GM23338 (cell line): ENCODE results near the gene CGRRF1. TPM values are rescaled to one million over a fixed set of nuclear protein-coding genes. Genes with fewer than 3 reads are reported as not detected.

ENCODE experiments used
- ATAC-seq: fragments of 200-7000 bp; cut with Tn5 transposase; 3 replicates; pipeline ENCODE4 v1.9.1; 2020
- DNase-seq: peaks from one replicate; pipeline ENCODE4 v3.0.0-alpha.2; 2015; ENCODE audit warnings: low spot score
- H2AFZ ChIP-seq: fragments of 200-600 bp; sonication (generic); 2 replicates; pipeline ENCODE4 v1.8.0; 2016; ENCODE audit warnings: antibody characterized with exemption, mild to moderate bottlenecking, moderate library complexity
- H3F3A ChIP-seq: fragments of 200-600 bp; sonication (generic); replicated peaks from 2 replicates; pipeline ENCODE4 v1.8.0; 2017; ENCODE audit warnings: antibody characterized with exemption, mixed run types, low read depth
- H3K27ac ChIP-seq: fragments of 200-600 bp; sonication (generic); 2 replicates; pipeline ENCODE4 v1.6.1; 2016; ENCODE audit warnings: low read depth
- H3K27me3 ChIP-seq: fragments of 200-600 bp; sonication (generic); 2 replicates; pipeline ENCODE4 v1.8.0; 2016; ENCODE audit warnings: mild to moderate bottlenecking, mixed run types, moderate library complexity; ENCODE audit not compliant: insufficient read depth
- H3K36me3 ChIP-seq: fragments of 200-600 bp; sonication (generic); 2 replicates; pipeline ENCODE4 v1.8.0; 2016; ENCODE audit warnings: mild to moderate bottlenecking; ENCODE audit not compliant: insufficient read depth
- H3K4me1 ChIP-seq: fragments of 200-600 bp; sonication (generic); 2 replicates; pipeline ENCODE4 v1.8.0; 2016; ENCODE audit warnings: mild to moderate bottlenecking, moderate library complexity; ENCODE audit not compliant: insufficient read depth
- H3K4me2 ChIP-seq: fragments of 200-600 bp; sonication (generic); 2 replicates; pipeline ENCODE4 v1.7.1; 2017; ENCODE audit warnings: mixed run types
- H3K4me3 ChIP-seq: fragments of 200-600 bp; sonication (generic); 2 replicates; pipeline ENCODE4 v1.6.1; 2016; ENCODE audit warnings: mixed run types
- H3K79me2 ChIP-seq: fragments of 200-600 bp; sonication (generic); replicated peaks from 2 replicates; pipeline ENCODE4 v1.8.0; 2017; ENCODE audit warnings: mild to moderate bottlenecking; ENCODE audit not compliant: insufficient read depth
- H3K9me2 ChIP-seq: fragments of 200-600 bp; sonication (generic); 2 replicates; pipeline ENCODE4 v1.8.0; 2017; ENCODE audit not compliant: insufficient read depth
- H4K20me1 ChIP-seq: fragments of 200-600 bp; sonication (generic); replicated peaks from 2 replicates; pipeline ENCODE4 v1.8.0; 2017; ENCODE audit warnings: mild to moderate bottlenecking; ENCODE audit not compliant: insufficient read depth
- H3K27ac Mint-ChIP-seq: 2 replicates; pipeline ENCODE4 v1.8.0; 2020; ENCODE audit warnings: inconsistent platforms, mild to moderate bottlenecking, moderate library complexity, mixed read lengths
- H3K27me3 Mint-ChIP-seq: 3 replicates; pipeline ENCODE4 v1.8.0; 2022; ENCODE audit warnings: low read depth, mild to moderate bottlenecking, moderate library complexity, mixed read lengths, inconsistent platforms; ENCODE audit not compliant: insufficient read depth, poor library complexity
- H3K36me3 Mint-ChIP-seq: 3 replicates; pipeline ENCODE4 v1.8.0; 2021; ENCODE audit warnings: low read depth, mild to moderate bottlenecking, inconsistent platforms, moderate library complexity, mixed read lengths
- H3K4me1 Mint-ChIP-seq: 3 replicates; pipeline ENCODE4 v1.8.0; 2020; ENCODE audit warnings: mild to moderate bottlenecking, inconsistent platforms, mixed read lengths
- H3K4me3 Mint-ChIP-seq: 3 replicates; pipeline ENCODE4 v1.8.0; 2021; ENCODE audit warnings: moderate library complexity, mild to moderate bottlenecking, inconsistent platforms, mixed read lengths
- H3K9me3 Mint-ChIP-seq: 3 replicates; pipeline ENCODE4 v1.8.0; 2020; ENCODE audit warnings: moderate library complexity, mild to moderate bottlenecking, inconsistent platforms, mixed read lengths
- CREB1 ChIP-seq: fragments of 250-450 bp; sonication (Bioruptor Pico); IDR thresholded peaks from 2 replicates; pipeline ENCODE4 v1.5.0; 2020; ENCODE audit warnings: low read depth, mild to moderate bottlenecking, moderate library complexity
- CTCF ChIP-seq, 2 experiments: fragments of 200-600 bp in 1 of 2; sonication (generic) in 1 of 2; conservative IDR thresholded peaks; 2 replicates each; pipeline versions ENCODE4 v1.5.1 to v1.6.1; 2016 to 2017; ENCODE audit warnings: antibody characterized with exemption in 2 of 2, low read depth in 2 of 2, mild to moderate bottlenecking in 2 of 2, moderate library complexity in 1 of 2
- EZH2 ChIP-seq: fragments of 200-600 bp; sonication (generic); IDR thresholded peaks from one replicate; pipeline ENCODE4 v1.8.0; 2017; ENCODE audit warnings: antibody characterized with exemption, mild to moderate bottlenecking, low read depth; ENCODE audit not compliant: unreplicated experiment
- EZH2phosphoT487 ChIP-seq: fragments of 200-600 bp; sonication (generic); IDR thresholded peaks from one replicate; pipeline ENCODE4 v1.8.1; 2018; ENCODE audit warnings: antibody characterized with exemption; ENCODE audit not compliant: unreplicated experiment
- JUNB ChIP-seq: IDR thresholded peaks from one replicate; pipeline ENCODE4 v1.6.1; 2016; ENCODE audit warnings: antibody characterized with exemption; ENCODE audit not compliant: unreplicated experiment
- NANOG ChIP-seq: IDR thresholded peaks from 2 replicates; pipeline ENCODE4 v1.6.1; 2016; ENCODE audit warnings: antibody characterized with exemption, borderline replicate concordance
- POLR2AphosphoS5 ChIP-seq: IDR thresholded peaks from 2 replicates; pipeline ENCODE4 v1.6.1; 2016; ENCODE audit warnings: antibody characterized with exemption, low read depth
- REST ChIP-seq: IDR thresholded peaks from one replicate; pipeline ENCODE4 v1.6.1; 2018; ENCODE audit warnings: antibody characterized with exemption; ENCODE audit not compliant: unreplicated experiment
- STAT1 ChIP-seq: IDR thresholded peaks from one replicate; pipeline ENCODE4 v1.6.1; 2016; ENCODE audit warnings: antibody characterized with exemption; ENCODE audit not compliant: unreplicated experiment
- ZNF114 ChIP-seq: fragments of 250-450 bp; sonication (Bioruptor Pico); IDR thresholded peaks from 2 replicates; pipeline ENCODE4 v1.5.0; 2020; ENCODE audit warnings: mild to moderate bottlenecking, moderate library complexity
- ZNF331 ChIP-seq: fragments of 250-450 bp; sonication (Bioruptor Pico); IDR thresholded peaks from 2 replicates; pipeline ENCODE4 v1.5.0; 2020; ENCODE audit warnings: low read depth, mild to moderate bottlenecking, moderate library complexity
- polyA plus RNA-seq: library from polyadenylated mRNA; unstranded; fragments of >200 nt; fragmentation: Nextera tagmentation; extraction: Ambion mirVana; gene quantifications from 2 replicates; pipeline ENCODE4 v1.2.1, GENCODE V29; 2016
- total RNA-seq: library from RNA; depleted of rRNA; stranded (reverse); fragments of >200 nt; shearing (Covaris generic); gene quantifications from 2 replicates; pipeline ENCODE4 v1.2.3, GENCODE V29; 2014

The CGRRF1 gene
- total and polyA plus RNA-seq, 2 experiments from 2014 or later = 18.8 to 28.3 TPM

GRCh38 chr14:54574528-54574927 is 64.8 kb downstream of the CGRRF1 start:
- Histone ChIP-seq H3K27ac (no peak overlapping the region), H3K4me3 (no peak overlapping the region), H4K20me1 (no peaks in the 10 kb centered on the region), H3K4me1 (peaks cover 6% of the 10 kb centered on the region), H3K4me2 (no peak overlapping the region), H3F3A (no peaks in the 10 kb centered on the region), H3K79me2 (peaks cover 15% of the 10 kb centered on the region), H3K36me3 (no peaks in the 10 kb centered on the region), H3K9me2 (no peaks in the 10 kb centered on the region), H3K27me3 (peaks cover 5% of the 10 kb centered on the region; the same call in 1 of the 2 replicates), H2AFZ (no peak overlapping the region)
- H3K4me1 Mint-ChIP-seq = no peaks in the 10 kb centered on the region; the same call in 2 of the 3 replicates
- H3K27me3 Mint-ChIP-seq = no peaks in the 10 kb centered on the region
- H3K27ac Mint-ChIP-seq = no peak overlapping the region
- no peak overlapping the region for H3K4me3 Mint-ChIP-seq
- peaks cover 8% of the 10 kb centered on the region; the same call in 2 of the 3 replicates for H3K36me3 Mint-ChIP-seq
- TF ChIP-seq POLR2AphosphoS5 (no peak), JUNB (no peak)
- H3K9me3 Mint-ChIP-seq = no peaks in the 10 kb centered on the region; the same call in 2 of the 3 replicates
- DNase-seq = no peak
- no peak for ATAC-seq

GRCh38 chr14:54577494-54577893 is 67.8 kb downstream of the CGRRF1 start:
- 0 out of 2 replicates have a peak, but pooled peaks cover 10% of the 10 kb centered on the region for H3K79me2 ChIP-seq
- no peak overlapping the region for H3K4me3 ChIP-seq
- H3K9me2 ChIP-seq = no peaks in the 10 kb centered on the region
- Mint-ChIP-seq H3K9me3 (no peaks in the 10 kb centered on the region), H3K4me3 (no peak overlapping the region), H3K27ac (no peak overlapping the region), H3K4me1 (no peaks in the 10 kb centered on the region), H3K36me3 (peaks cover 4% of the 10 kb centered on the region; the same call in 2 of the 3 replicates), H3K27me3 (no peaks in the 10 kb centered on the region)
- ATAC-seq (no peak), DNase-seq (no peak)
- H3K27ac ChIP-seq = no peak overlapping the region
- H3K27me3 ChIP-seq = no peaks in the 10 kb centered on the region
- no peaks in the 10 kb centered on the region for H3F3A ChIP-seq
- H4K20me1 ChIP-seq = no peaks in the 10 kb centered on the region
- no peaks in the 10 kb centered on the region for H3K36me3 ChIP-seq
- TF ChIP-seq EZH2phosphoT487 (no peak), EZH2 (no peak), POLR2AphosphoS5 (no peak), STAT1 (no peak)
- H2AFZ ChIP-seq = no peak overlapping the region
- no peaks in the 10 kb centered on the region for H3K4me1 ChIP-seq
- no peak overlapping the region for H3K4me2 ChIP-seq

- H3K27me3 Mint-ChIP-seq = no peaks in the 10 kb centered on the region
- no peak for DNase-seq
- Histone ChIP-seq H4K20me1 (no peaks in the 10 kb centered on the region), H3K4me3 (no peak overlapping the region), H3K27ac (no peak overlapping the region), H2AFZ (no peak overlapping the region), H3K4me2 (no peak overlapping the region), H3F3A (no peaks in the 10 kb centered on the region), H3K4me1 (no peaks in the 10 kb centered on the region), H3K79me2 (0 out of 2 replicates have a peak, but pooled peaks cover 10% of the 10 kb centered on the region), H3K27me3 (no peaks in the 10 kb centered on the region), H3K36me3 (no peaks in the 10 kb centered on the region), H3K9me2 (no peaks in the 10 kb centered on the region)
- H3K9me3 Mint-ChIP-seq = no peaks in the 10 kb centered on the region
- no peak overlapping the region for H3K27ac Mint-ChIP-seq
- no peak for ATAC-seq
- no peaks in the 10 kb centered on the region for H3K4me1 Mint-ChIP-seq
- no peak overlapping the region for H3K4me3 Mint-ChIP-seq
- H3K36me3 Mint-ChIP-seq = peaks cover 2% of the 10 kb centered on the region; the same call in 1 of the 3 replicates
- TF ChIP-seq POLR2AphosphoS5 = no peak
- TF ChIP-seq JUNB = no peak
- no peak for TF ChIP-seq EZH2phosphoT487
- TF ChIP-seq REST = no peak
- no peak for TF ChIP-seq CTCF (conservative IDR thresholded peaks at IDR 0.05; ENCODE audit: low read depth in 2 of 2)
- no peak for TF ChIP-seq EZH2
- no peak for TF ChIP-seq ZNF331 (CRISPR knock-in tag)
- no peak for TF ChIP-seq CREB1
- TF ChIP-seq ZNF114 = no peak
- no peak for TF ChIP-seq STAT1
- TF ChIP-seq NANOG = no peak
Measured at GRCh38 chr14:54577977-54578376, 68.3 kb downstream of the CGRRF1 start.
